ENCODE measurements around the gene TPRG1L.

TPRG1L gene

GRCh38 chr1:3669421-3669821 is 44.6 kb downstream of the TPRG1L start:
- TF ChIP-seq GABPA (IDR thresholded peaks at IDR 0.05; ENCODE audit: low read depth) (no peak), CTCF (IDR thresholded peaks at IDR 0.05; ENCODE audit: insufficient read depth, low read length) (no peak), POLR2AphosphoS5 (IDR thresholded peaks at IDR 0.05; ENCODE audit: low read depth) (no peak), REST (IDR thresholded peaks at IDR 0.05; ENCODE audit: insufficient replicate concordance, low read depth) (no peak), SPI1 (IDR thresholded peaks at IDR 0.05; ENCODE audit: borderline replicate concordance, low read depth) (no peak)
- H3K27ac ChIP-seq (replicated peaks): no peak overlapping the region

GRCh38 chr1:3669971-3670431 is 45.2 kb downstream of the TPRG1L start:
- TF ChIP-seq SPI1 (IDR thresholded peaks at IDR 0.05; ENCODE audit: borderline replicate concordance, low read depth) (no peak), GABPA (IDR thresholded peaks at IDR 0.05; ENCODE audit: low read depth) (no peak), POLR2AphosphoS5 (IDR thresholded peaks at IDR 0.05; ENCODE audit: low read depth) (no peak), REST (IDR thresholded peaks at IDR 0.05; ENCODE audit: insufficient replicate concordance, low read depth) (no peak), CTCF (IDR thresholded peaks at IDR 0.05; ENCODE audit: insufficient read depth, low read length) (no peak)
- H3K4me3 ChIP-seq (replicated peaks; ENCODE audit: insufficient read depth, low read length): no peak overlapping the region
- H3K27ac ChIP-seq (replicated peaks): no peak overlapping the region
- no peak for DNase-seq (ENCODE audit: low read depth in 1 of 2, low spot score in 1 of 2)
- H3K27me3 ChIP-seq (ENCODE audit: insufficient read depth, poor library complexity, severe bottlenecking): no peaks in the 10 kb centered on the region

More at GRCh38 chr1:3669421-3669821, 44.6 kb downstream of the TPRG1L start:
- Histone ChIP-seq H3K4me3 (replicated peaks; ENCODE audit: insufficient read depth, low read length) (no peak overlapping the region), H3K27me3 (ENCODE audit: insufficient read depth, poor library complexity, severe bottlenecking) (no peaks in the 10 kb centered on the region)
- DNase-seq (ENCODE audit: low read depth in 1 of 2, low spot score in 1 of 2): no peak

GRCh38 chr1:3670823-3671265 is 46.0 kb downstream of the TPRG1L start:
- no peak overlapping the region for H3K27ac ChIP-seq (replicated peaks)
- no peak for TF ChIP-seq GABPA (IDR thresholded peaks at IDR 0.05; ENCODE audit: low read depth)
- TF ChIP-seq REST (IDR thresholded peaks at IDR 0.05; ENCODE audit: insufficient replicate concordance, low read depth): no peak
- TF ChIP-seq CTCF (IDR thresholded peaks at IDR 0.05; ENCODE audit: insufficient read depth, low read length): no peak
- no peak for TF ChIP-seq POLR2AphosphoS5 (IDR thresholded peaks at IDR 0.05; ENCODE audit: low read depth)
- no peak for TF ChIP-seq SPI1 (IDR thresholded peaks at IDR 0.05; ENCODE audit: borderline replicate concordance, low read depth)
- H3K27me3 ChIP-seq (ENCODE audit: insufficient read depth, poor library complexity, severe bottlenecking): no peaks in the 10 kb centered on the region
- no peak overlapping the region for H3K4me3 ChIP-seq (replicated peaks; ENCODE audit: insufficient read depth, low read length)
- DNase-seq (ENCODE audit: low read depth in 1 of 2, low spot score in 1 of 2): no peak

All from HL-60 (cell line).